Stomach (tissue), 4 donors: Measurements from ENCODE around the gene UTP20.

Experiments
- EP300 ChIP-seq: sonication (generic); formaldehyde crosslinking; IDR thresholded peaks from one replicate; pipeline ENCODE4 v1.6.1; 2017; ENCODE audit warnings: antibody characterized with exemption
- POLR2A ChIP-seq, 4 donors: fragments of 450-650 bp; IDR thresholded peaks; one replicate each; pipeline ENCODE4 v1.6.1; 2016; ENCODE audit warnings: antibody characterized with exemption in 4 of 4, control low read depth in 2 of 4, mild to moderate bottlenecking in 1 of 4, moderate library complexity in 1 of 4
- TF ChIP-seq, protein P1 (sequence below), 7 experiments: fragments of 450-650 bp in 4 of 7; fragments of 200-600 bp in 3 of 7; sonication (generic) in 3 of 7; IDR thresholded peaks; one replicate each; pipeline ENCODE4 v1.5.1; 2016 to 2019; ENCODE audit warnings: antibody characterized with exemption in 7 of 7, control low read depth in 2 of 7, mild to moderate bottlenecking in 1 of 7

DNA sequence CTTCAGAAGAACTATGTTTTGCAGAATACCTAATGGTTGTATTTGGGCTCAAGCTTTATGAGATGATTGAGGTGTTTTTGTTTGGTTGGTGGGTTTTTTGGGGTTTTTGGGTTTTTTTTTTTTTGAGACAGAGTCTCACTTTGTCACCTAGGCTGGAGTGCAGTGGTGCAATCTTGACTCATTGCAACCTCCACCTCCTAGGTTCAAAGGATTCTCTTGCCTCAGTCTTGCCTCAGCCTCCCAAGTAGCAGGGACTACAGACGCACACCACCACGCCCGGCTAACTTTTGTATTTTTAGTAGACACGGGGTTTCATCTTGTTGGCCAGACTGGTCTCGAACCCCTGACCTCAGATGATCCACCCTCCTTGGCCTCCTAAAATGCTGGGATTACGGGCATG lies 88.1 kb downstream of the UTP20 start:
- TF ChIP-seq POLR2A (IDR thresholded peaks at IDR 0.05): no peak
- TF ChIP-seq, protein P1, sequence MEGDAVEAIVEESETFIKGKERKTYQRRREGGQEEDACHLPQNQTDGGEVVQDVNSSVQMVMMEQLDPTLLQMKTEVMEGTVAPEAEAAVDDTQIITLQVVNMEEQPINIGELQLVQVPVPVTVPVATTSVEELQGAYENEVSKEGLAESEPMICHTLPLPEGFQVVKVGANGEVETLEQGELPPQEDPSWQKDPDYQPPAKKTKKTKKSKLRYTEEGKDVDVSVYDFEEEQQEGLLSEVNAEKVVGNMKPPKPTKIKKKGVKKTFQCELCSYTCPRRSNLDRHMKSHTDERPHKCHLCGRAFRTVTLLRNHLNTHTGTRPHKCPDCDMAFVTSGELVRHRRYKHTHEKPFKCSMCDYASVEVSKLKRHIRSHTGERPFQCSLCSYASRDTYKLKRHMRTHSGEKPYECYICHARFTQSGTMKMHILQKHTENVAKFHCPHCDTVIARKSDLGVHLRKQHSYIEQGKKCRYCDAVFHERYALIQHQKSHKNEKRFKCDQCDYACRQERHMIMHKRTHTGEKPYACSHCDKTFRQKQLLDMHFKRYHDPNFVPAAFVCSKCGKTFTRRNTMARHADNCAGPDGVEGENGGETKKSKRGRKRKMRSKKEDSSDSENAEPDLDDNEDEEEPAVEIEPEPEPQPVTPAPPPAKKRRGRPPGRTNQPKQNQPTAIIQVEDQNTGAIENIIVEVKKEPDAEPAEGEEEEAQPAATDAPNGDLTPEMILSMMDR (IDR thresholded peaks at IDR 0.05): no peak
- TF ChIP-seq EP300: no peak
